Stimulated activated CD4-positive, alpha-beta T cell treated with anti-CD3 and anti-CD28 coated beads, TNF-alpha, amount 100 ng/mL, for 48 hours (primary cell): ENCODE data around the gene MPRIP.

Experiments used
- DNase-seq, 3 donors: peaks; one replicate each; pipeline ENCODE4 v3.0.0-alpha.2; 2020; ENCODE audit warnings: low read depth in 3 of 3

MPRIP gene

DNA sequence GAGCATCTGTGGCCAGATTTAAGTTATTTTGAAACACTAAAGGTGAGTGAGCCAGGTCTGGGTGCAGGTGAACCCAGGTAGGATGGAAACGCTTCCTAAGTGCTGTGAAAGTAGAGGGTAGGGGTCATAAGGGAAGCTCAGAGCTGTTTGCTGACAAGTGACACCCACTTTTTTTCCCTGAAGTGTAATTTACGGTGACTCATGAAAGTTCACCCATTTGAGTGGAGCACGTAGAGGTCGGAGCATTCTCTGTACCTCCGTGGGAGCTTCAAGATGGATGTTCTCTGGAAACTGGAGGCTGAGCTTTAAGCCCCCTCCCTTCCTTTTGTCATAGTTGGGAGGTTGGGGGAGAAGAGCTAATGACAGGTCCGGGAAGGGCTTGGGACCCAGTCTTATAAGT lies 44.3 kb downstream of the MPRIP start:
- no peak for DNase-seq

DNA sequence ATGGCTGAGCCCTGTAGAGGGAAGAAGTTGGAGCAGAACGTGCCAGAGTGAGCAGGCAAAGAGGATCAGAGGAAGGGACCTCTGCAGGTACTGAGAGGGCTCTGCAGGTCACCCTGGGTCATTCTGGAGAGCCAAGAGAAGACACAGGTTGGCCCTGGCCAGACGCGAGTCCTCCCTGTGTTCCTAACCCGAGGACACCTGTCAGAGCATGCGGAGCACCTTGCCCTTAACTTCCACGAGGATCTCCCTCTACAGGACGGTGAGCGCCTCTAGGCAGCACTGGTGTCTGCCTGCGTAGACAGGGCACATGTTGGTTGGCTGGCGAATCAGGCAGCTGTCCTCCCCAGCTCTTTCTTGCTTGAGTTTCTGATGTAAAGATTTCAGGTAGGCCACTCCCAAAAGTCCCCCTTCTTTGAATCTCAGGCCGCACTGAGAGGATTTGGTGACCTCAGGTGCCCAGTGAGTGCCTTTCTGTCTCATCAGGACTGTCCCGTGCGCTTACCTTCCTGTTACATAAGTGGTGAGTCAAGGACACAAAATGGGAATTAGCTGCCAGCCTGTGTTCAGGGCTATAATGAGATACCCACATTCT lies 45.3 kb downstream of the MPRIP start:
- DNase-seq = no peak

GRCh38 chr17:17088086-17088485 lies 45.8 kb downstream of the MPRIP start:
- no peak for DNase-seq

DNA sequence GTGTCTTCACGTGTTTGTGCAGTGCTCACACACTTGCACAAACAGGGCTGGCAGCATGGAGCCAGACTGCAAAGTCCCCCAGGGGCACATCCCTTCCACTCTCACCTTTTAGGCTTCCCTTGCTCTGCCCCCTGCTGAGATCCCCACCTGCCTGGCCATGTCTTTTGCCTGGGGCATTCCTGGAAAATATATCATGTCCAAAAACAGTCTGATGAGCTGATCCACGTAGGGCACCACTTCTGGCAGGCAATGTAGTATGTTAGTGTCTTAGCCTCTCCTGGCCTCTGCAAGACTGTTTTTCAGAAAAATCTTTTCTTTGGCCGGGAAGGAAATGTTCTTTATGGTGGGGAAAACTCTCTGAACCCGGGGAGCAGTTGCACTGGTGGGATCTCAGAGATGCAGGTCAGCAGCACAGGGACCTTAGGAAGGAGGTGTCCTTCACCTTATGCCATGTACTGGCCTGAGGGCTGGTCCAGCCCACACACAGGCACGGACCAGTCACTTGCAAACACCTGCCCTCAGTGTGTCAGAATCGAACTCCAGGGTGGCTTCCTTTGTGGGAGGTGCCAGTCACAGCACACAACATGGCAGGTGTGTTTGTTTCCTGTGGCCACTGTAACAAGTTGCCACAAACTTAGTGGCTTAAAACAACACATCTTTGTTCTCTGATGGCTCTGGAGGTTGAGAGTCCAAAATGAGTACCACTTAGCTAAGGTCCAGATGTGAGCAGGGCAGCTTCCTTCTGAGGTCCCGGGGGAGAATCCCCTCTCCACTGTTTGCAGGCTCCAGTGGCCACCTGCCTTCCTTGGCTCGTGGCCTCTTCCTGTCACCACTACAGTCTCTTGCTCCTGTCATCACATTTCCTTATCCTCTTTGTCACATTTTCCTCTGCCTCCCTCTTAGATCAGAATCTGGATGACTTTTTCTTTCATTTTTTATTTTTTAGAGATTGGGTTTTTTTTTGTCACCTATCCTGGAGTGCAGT lies 46.6 kb downstream of the MPRIP start:
- DNase-seq = no peak

GRCh38 chr17:17089796-17090641 lies 47.8 kb downstream of the MPRIP start:
- DNase-seq = no peak

GRCh38 chr17:17090642-17091103 lies 48.4 kb downstream of the MPRIP start:
- DNase-seq = no peak

GRCh38 chr17:17091276-17091675 lies 49.0 kb downstream of the MPRIP start:
- DNase-seq = no peak

DNA sequence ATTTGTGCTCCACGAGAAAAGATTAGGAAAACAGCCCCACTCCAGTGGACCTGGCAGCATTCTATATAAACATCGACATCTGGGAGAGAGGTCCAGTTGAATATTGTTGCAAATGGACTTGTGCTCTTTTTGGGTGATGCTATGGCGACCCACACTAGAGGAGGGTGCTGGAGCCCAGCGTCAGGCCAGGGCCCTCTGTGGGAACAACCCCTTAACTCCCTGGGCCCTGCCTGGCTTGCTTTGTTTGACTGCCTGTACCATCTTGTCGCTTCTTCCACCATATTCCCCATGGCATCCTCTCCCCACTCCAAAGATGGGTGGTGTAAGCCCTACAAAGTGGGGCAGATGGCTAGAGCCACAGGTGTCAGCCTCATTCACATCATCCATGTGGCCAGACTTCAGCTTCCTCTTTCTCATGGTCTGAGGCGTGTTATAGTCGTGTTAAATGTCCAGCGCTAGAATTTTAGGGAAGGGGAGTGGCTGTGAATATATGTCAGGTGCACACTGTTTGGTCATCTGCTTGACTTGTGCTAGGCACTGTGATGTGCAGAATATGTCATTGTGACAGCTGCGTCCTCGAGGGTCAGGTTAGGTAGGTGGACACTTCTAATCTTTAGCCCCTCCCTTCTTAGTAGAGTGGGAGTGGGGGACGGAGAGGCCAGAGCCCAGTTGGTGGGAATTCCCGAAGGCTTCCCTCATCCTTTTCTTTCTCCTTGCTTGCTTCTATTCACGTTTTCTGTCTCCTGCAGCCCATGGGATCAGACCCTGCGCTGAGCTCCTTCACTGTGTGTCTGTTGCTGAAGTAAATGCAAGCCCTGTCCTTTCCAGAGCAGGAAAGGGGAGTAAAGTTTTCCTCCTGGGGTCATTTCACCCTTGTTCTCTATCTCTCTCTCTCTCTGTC lies 49.8 kb downstream of the MPRIP start:
- DNase-seq = no peak

DNA sequence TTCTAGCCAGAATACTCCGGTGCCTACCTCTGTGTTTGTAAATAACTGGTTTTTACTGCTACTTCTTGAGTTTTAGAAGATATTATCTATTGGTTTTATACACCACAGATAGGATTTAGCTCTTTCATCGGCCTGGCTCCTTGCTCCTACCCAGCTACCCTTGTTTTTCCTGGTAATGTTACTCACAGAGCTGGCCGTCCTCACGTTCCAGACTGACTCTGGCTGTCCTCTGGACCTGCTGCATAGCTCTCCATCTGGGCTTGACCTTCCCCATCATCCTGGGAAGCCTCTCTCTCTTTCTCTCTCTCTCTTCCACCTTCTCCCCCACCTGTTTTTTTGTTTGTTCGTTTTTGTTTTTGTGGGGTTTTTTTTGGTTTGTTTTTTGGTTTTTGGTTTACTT lies 51.5 kb downstream of the MPRIP start:
- DNase-seq = no peak

GRCh38 chr17:17096438-17097178 lies 54.4 kb downstream of the MPRIP start:
- no peak for DNase-seq

DNA sequence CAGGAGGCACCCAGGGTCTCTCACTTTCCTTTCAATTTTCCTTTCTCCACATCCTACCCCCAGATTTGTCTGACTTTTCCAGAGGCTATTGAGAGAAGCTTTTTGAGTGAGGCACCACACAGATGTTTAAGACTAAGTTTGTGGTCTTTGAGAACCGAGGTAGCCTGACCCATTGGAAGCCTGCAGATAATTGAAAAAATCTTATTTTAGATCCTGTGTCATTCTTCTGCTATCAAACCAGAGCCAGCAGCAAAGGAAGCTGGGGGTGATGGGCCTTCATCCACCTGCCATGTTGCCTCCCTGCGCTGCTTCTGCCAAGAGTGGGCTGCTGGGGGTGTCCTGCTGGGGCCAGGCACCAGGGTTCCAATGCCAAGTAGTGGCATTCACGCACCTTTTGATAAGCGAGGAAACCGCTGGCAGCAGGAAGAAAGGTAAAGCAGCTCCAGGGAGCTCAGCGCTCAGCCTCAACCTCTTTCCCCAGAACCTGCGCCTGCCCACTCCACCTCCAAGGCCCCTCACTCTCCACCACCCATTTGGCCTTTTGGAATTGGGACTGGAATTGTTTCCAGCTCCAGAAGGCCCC lies 55.6 kb downstream of the MPRIP start:
- DNase-seq = no peak

DNA sequence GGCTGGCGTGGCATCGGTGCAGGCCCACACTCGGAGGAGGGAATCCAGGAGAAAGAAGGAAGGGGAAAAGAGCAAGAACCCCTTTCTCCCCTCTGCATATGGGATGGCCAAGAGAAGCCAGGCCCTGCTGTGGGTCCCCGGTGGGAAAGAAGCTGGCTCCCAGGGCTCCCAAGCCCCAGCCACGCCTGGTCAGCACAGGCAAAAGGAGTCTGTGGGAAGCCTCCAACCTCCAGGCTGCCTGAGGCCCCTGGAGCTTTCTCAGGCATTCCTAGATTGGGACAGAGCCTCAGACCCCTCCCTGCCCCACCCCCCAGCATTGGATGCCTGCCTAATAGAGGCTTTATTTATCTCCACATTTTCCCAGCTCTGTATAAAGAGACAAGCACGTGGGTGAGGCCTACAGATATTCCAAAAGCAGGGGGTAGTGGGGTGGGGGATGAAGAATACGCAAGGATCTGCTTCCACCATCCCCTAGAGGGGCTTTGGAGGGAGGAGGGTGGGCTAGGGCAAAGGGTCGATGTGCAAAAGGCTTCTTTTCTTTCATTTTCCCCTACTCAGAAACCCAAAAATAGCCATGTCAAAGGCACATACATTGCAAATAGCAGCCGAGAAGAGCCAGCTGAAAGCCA lies 56.4 kb downstream of the MPRIP start:
- no peak for DNase-seq

DNA sequence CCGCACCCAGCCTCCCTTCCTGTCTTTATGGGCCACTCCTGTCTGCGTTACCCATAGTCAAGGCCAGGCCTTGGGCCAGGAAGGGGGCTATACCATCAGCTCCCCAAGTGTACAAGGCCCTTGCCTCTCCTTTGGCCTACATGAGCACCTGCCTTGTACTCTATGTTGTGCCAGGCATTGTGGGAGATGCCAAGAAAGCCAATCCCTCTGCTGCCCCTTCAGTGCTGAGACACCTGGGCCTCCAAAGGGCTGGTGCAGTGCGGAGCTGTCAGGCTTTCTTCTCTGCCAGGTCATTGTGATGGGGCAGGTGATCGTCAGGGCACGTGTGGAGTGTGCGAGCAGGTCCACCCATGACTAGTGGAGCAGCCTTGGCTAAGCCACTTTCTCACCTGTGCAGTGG lies 59.9 kb downstream of the MPRIP start:
- DNase-seq = no peak

DNA sequence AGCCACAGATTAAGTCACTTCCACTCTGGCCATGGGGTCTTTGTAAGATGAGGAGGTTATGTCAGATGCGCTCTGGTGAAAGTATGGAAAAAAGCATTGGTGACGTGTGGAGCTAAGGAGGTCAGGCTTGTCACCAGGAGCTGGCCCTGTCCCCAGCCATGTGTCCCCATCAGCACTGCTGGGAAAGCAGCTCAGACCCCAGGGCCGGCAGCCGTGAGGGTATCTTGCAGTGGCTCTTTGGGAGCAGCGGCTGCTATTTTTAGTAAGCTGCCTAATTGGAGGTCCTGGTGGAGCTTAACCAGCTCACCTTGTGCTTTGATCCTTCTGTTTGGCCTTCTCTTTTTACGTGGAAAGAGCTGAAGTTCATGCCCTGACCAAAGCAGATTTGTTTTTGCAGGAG lies 60.9 kb downstream of the MPRIP start:
- DNase-seq = no peak

DNA sequence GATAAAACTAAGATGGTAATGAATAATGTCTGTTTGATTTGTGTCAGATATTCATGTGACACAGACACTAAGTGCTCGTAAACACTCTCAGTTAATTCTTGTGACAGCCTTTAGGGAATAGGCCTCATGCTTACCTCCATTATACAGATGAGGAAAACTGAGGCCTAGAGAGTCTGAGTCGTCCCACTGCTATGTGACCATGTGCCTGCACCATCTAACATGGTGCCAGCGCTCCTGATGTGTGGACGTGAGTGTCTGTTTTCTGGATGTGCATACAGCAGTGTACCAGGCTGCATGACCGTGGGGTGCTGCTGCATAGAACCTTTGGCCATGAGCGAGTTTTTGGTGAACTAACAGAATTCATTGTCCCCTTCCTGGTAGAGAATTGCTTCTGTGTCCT lies 61.8 kb downstream of the MPRIP start:
- DNase-seq = no peak

GRCh38 chr17:17104494-17104893 lies 62.2 kb downstream of the MPRIP start:
- no peak for DNase-seq

DNA sequence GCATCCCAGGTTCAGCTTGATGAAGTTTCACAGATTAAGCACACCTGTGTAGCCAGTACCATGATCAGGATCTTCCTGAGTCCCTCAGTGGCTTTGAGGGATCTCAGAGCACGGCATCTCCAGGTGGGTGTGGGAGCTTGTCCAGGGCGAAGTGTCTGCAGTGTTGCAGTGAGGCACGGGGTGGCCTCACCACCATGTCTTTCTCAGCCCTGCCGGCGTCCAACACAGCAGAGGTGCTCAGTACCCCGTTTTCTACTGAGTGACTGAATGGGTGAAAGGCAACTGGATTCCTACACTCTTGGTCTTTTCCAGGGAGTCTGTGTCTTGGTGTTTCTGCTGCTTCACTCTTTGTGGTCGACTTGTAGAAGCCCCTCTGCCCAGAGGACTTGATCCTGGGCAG lies 63.7 kb downstream of the MPRIP start:
- DNase-seq = no peak

DNA sequence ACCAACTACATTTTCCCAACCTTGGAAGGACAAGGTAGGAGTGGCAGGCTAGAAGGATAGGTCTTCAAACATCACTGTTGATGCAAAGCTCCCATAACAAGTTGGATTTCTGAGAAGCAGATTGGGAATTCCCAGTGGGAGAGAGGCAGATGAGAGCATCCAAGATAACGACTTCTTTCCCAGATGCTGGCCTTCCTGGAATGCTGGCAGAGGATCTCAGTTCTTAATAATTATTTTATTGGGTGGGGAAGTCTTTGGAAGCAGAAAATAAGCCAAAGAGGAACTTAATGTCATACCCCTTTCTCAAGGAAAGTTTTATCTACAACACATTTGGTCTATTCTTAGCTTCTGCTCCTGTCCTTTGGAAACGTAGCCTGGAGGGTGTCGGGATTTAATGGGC lies 64.5 kb downstream of the MPRIP start:
- DNase-seq = no peak

DNA sequence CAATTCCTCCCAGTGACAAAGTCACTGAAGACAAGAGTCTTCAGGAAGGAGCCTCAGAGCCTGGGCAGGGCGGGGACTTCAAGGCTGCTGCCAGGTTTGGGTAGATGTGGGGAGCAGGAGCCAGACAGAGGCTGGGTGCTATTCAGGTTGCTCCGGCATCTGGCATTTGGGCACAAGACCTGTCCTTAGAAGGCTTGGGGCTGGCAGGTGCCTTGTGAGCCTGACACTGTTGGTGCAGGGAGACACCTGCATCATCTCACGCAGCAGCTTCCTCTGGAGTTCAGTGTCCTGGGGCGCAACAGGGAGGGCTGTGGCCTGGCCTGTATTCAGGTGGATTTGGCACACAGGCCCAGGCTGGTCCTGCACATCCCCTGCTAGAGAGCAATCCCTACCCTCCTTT lies 65.0 kb downstream of the MPRIP start:
- DNase-seq = no peak
